ENCODE results near the gene TRDMT1. TPM values are rescaled to one million over a fixed set of nuclear protein-coding genes. Genes with fewer than 3 reads are reported as not detected.

TRDMT1 gene
- polyA plus RNA-seq, 1 donor from 2014 or later, result 25.4 TPM

- Histone ChIP-seq H3K9ac (ENCODE audit: low read length) (no peak overlapping the region), H3K27me3 (ENCODE audit: insufficient read depth, low read depth, low read length) (no peaks in the 10 kb centered on the region), H3F3A (ENCODE audit: insufficient read depth, low read length, poor library complexity, severe bottlenecking) (no peaks in the 10 kb centered on the region), H3K4me2 (ENCODE audit: low read length) (no peak overlapping the region), H2AFZ (ENCODE audit: low read depth, low read length) (no peak overlapping the region), H3K4me3 (ENCODE audit: low read length) (no peak overlapping the region), H3K27ac (ENCODE audit: low read length) (no peak overlapping the region), H3K9me2 (ENCODE audit: insufficient read depth, low read length) (no peaks in the 10 kb centered on the region), H3K9me3 (ENCODE audit: low read length) (no peaks in the 10 kb centered on the region), H4K20me1 (ENCODE audit: insufficient read depth) (no peaks in the 10 kb centered on the region), H3K79me2 (replicated peaks; ENCODE audit: insufficient read depth, low read length) (peaks cover 3% of the 10 kb centered on the region), H3K36me3 (ENCODE audit: insufficient read depth, low read length) (no peaks in the 10 kb centered on the region)
- TF ChIP-seq EP300 (conservative IDR thresholded peaks at IDR 0.05; ENCODE audit: poor library complexity, severe bottlenecking) (no peak), TAF1 (IDR thresholded peaks at IDR 0.05; ENCODE audit: low read depth) (no peak), POLR2AphosphoS5 (IDR thresholded peaks at IDR 0.05) (no peak), EZH2 (IDR thresholded peaks at IDR 0.05; ENCODE audit: borderline replicate concordance, insufficient read depth, low read length, poor library complexity, severe bottlenecking) (no peak), SMC3 (conservative IDR thresholded peaks at IDR 0.05; ENCODE audit: poor library complexity) (no peak), RAD21 (conservative IDR thresholded peaks at IDR 0.05) (no peak), REST (IDR thresholded peaks at IDR 0.05; ENCODE audit: borderline replicate concordance) (no peak), MXI1 (conservative IDR thresholded peaks at IDR 0.05; ENCODE audit: poor library complexity, severe bottlenecking) (no peak)
- TF ChIP-seq, protein P1, sequence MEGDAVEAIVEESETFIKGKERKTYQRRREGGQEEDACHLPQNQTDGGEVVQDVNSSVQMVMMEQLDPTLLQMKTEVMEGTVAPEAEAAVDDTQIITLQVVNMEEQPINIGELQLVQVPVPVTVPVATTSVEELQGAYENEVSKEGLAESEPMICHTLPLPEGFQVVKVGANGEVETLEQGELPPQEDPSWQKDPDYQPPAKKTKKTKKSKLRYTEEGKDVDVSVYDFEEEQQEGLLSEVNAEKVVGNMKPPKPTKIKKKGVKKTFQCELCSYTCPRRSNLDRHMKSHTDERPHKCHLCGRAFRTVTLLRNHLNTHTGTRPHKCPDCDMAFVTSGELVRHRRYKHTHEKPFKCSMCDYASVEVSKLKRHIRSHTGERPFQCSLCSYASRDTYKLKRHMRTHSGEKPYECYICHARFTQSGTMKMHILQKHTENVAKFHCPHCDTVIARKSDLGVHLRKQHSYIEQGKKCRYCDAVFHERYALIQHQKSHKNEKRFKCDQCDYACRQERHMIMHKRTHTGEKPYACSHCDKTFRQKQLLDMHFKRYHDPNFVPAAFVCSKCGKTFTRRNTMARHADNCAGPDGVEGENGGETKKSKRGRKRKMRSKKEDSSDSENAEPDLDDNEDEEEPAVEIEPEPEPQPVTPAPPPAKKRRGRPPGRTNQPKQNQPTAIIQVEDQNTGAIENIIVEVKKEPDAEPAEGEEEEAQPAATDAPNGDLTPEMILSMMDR (IDR thresholded peaks at IDR 0.05; ENCODE audit: poor library complexity, severe bottlenecking), result no peak
These were observed 26.8 kb downstream of the TRDMT1 start for GRCh38 chr10:17174626-17175025.

- no peak overlapping the region for H3K4me2 ChIP-seq (ENCODE audit: low read length)
- no peak overlapping the region for H3K27ac ChIP-seq (ENCODE audit: low read length)
These were observed 30.3 kb downstream of the TRDMT1 start for GRCh38 chr10:17171141-17171641.

More at GRCh38 chr10:17171141-17171641, 30.3 kb downstream of the TRDMT1 start:
- Histone ChIP-seq H3K9ac (ENCODE audit: low read length) (no peak overlapping the region), H3F3A (ENCODE audit: insufficient read depth, low read length, poor library complexity, severe bottlenecking) (peaks cover 2% of the 10 kb centered on the region), H3K4me3 (ENCODE audit: low read length) (no peak overlapping the region), H3K9me2 (ENCODE audit: insufficient read depth, low read length) (no peaks in the 10 kb centered on the region), H3K27me3 (ENCODE audit: insufficient read depth, low read depth, low read length) (no peaks in the 10 kb centered on the region), H3K79me2 (replicated peaks; ENCODE audit: insufficient read depth, low read length) (no peaks in the 10 kb centered on the region), H3K36me3 (ENCODE audit: insufficient read depth, low read length) (no peaks in the 10 kb centered on the region), H4K20me1 (ENCODE audit: insufficient read depth) (no peaks in the 10 kb centered on the region), H3K9me3 (ENCODE audit: low read length) (no peaks in the 10 kb centered on the region), H2AFZ (ENCODE audit: low read depth, low read length) (no peak overlapping the region)
- TF ChIP-seq TAF1 (IDR thresholded peaks at IDR 0.05; ENCODE audit: low read depth) (no peak), SMC3 (conservative IDR thresholded peaks at IDR 0.05; ENCODE audit: poor library complexity) (no peak), EP300 (conservative IDR thresholded peaks at IDR 0.05; ENCODE audit: poor library complexity, severe bottlenecking) (no peak), REST (IDR thresholded peaks at IDR 0.05; ENCODE audit: borderline replicate concordance) (no peak), POLR2AphosphoS5 (IDR thresholded peaks at IDR 0.05) (no peak), MXI1 (conservative IDR thresholded peaks at IDR 0.05; ENCODE audit: poor library complexity, severe bottlenecking) (no peak), RAD21 (conservative IDR thresholded peaks at IDR 0.05) (no peak), EZH2 (IDR thresholded peaks at IDR 0.05; ENCODE audit: borderline replicate concordance, insufficient read depth, low read length, poor library complexity, severe bottlenecking) (no peak)
- TF ChIP-seq, protein P1 (IDR thresholded peaks at IDR 0.05; ENCODE audit: poor library complexity, severe bottlenecking), result no peak
